Stimulated activated CD4-positive, alpha-beta T cell treated with anti-CD3 and anti-CD28 coated beads, TNF-alpha, amount 100 ng/mL, for 4 hours (primary cell): ENCODE results near the gene MLN.

Experiments used
- DNase-seq, 3 experiments: peaks; one replicate each; pipeline ENCODE4 v3.0.0-alpha.2; 2020; ENCODE audit warnings: low read depth in 3 of 3

MLN gene

DNA sequence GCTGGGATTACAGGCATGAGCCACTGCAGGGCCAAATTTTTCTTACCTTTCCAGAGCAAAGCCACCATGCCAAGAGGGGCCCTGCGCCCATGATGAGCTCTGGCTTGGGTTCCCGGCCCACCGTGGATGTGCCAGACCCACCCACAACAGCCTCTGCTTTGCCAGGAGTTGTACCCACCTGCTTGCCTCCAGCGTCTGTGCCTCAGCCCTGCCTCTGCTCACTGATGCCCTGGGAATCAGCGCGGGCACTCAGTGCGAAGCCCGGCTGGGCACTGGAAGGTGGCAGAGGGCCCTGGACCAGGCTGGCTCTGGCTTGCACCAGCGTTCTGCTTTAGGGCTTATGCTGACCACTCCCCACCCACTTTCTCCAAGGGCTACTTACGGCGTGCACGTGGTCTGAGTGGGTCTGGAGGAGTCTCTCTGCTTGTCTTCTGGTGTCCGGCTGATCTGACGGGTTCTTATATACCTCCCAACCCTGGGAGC, at the start of gene MLN:
Gene MLN, minus strand, starts transcription at position 433 of the 483 bp plus-strand sequence. CDS start 2,840 bp downstream, outside the sequence.
- DNase-seq = no peak

DNA sequence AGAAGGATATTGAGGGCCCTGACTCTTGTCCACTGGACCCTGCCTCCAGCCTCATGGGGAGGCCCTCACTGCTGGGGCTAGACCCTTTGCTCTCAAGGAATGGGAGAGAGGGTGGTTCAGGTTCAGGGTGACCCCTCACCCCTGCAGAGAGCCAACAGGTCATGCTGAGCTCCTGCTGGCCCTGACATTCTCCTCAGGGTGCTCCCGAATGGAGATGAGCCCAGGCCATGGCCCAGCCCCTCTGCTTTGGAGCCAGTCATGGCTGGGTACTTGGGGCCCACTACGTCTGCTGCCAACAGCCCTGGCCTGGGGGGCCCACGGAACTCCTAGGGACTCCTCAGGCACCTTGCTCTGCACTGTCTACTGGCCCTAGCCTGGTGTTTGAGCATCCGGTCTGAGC, 49.2 kb upstream of the MLN start:
- no peak for DNase-seq

DNA sequence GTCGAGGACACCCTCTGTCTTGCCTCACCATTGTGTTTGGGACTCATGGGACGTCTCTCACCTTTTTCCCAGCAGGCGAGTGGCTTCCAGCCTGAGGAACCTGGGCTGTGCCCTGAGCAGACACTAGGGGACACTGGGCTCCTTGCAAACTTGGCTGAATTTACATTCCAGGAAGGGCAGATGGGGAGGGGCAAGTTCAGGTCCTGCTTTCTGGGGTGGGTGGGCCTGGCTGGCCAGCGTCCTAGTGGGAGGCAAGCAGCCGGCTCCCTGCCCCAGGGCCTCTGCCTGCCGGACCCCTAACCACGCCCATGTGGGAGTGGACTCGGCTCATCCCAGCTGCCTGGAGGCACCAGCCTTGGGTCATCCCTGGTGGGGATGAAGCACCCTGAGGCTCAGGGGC, 48.2 kb upstream of the MLN start:
- DNase-seq = no peak

DNA sequence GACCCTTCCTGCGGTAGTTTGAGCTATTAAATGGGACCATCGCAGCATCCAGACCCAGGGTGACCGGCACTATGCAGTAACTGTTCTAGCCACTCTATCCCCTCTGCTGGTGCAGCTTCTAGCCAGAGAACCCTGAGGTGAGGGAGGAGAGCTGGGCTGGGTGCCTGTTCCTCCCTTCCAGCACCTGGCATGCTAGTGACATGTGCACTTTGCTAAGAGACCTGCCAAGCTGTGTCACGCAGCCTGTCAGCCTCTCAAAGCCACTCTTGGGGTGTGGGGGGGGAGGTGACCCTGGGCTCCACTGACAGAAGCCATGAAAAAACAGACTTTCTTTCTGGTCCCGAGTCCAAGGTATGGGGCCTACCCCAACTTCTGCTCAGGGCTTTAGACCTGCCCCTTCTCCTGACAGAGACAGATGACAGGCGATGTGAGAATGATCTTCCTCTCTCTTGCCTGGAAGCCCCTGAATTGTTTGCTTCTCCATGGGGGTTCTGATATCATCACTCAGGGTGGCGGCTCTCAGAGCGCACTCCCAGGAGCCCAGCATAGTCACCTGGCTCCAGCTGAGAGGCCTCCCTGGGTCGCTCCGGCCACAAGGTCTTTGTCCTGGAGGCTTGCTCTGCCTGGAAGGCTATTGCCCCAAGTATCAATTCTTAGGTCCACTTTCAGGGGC, 47.2 kb upstream of the MLN start:
- DNase-seq = no peak

GRCh38 chr6:33850296-33850695, 46.5 kb upstream of the MLN start:
- DNase-seq = no peak

DNA sequence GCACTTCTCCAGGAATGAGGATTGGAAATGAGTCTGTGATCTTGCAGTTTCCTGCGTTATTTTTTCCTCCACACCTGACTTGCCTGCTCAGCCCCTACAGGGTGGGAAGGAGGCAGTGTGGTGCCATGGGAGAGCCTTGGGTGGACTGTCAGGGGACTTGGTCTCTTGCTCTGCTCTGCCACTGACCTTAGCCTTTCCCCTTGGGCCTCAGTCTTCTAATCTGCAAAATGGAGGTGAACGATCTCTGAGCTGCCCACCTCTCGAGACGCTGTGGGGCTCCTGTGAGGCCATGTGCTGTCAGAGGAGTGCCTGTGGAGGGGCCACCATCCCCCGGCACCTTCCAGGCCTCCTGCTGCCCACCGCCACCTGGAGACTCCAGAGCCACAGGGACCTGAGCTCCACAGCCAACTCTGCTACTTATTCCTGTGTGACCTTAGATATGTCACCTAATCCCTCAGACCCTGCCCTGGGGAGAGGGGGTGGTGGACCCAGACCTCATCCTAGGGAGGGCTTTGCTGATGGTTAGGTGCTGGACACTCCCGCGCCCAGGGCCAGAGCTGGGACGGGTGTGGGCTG, 45.8 kb upstream of the MLN start:
- no peak for DNase-seq

GRCh38 chr6:33848484-33848883, 44.7 kb upstream of the MLN start:
- no peak for DNase-seq

- no peak for DNase-seq
Measured at GRCh38 chr6:33847867-33848266, 44.1 kb upstream of the MLN start.

DNA sequence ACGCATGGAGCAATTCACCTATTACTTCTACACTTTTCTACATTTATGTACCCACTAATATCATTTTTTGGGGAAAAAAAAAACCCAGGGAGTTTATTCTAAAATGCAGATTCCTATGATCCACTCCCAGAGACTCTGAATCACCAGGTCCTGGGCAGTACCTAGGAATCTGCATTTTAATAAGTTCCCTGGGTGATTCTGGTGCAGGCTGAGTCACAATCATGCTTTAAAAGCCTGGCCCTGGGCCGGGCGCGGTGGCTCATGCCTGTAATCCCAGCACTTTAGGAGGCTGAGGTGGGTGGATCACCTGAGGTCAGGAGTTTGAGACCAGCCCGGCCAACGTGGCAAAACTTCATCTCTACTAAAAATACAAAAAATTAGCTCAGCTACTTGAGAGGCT, 43.3 kb upstream of the MLN start:
- DNase-seq = no peak

- DNase-seq = no peak
Measured at GRCh38 chr6:33846226-33846625, 42.4 kb upstream of the MLN start.

- no peak for DNase-seq
Measured at GRCh38 chr6:33845031-33845745, 41.4 kb upstream of the MLN start.

DNA sequence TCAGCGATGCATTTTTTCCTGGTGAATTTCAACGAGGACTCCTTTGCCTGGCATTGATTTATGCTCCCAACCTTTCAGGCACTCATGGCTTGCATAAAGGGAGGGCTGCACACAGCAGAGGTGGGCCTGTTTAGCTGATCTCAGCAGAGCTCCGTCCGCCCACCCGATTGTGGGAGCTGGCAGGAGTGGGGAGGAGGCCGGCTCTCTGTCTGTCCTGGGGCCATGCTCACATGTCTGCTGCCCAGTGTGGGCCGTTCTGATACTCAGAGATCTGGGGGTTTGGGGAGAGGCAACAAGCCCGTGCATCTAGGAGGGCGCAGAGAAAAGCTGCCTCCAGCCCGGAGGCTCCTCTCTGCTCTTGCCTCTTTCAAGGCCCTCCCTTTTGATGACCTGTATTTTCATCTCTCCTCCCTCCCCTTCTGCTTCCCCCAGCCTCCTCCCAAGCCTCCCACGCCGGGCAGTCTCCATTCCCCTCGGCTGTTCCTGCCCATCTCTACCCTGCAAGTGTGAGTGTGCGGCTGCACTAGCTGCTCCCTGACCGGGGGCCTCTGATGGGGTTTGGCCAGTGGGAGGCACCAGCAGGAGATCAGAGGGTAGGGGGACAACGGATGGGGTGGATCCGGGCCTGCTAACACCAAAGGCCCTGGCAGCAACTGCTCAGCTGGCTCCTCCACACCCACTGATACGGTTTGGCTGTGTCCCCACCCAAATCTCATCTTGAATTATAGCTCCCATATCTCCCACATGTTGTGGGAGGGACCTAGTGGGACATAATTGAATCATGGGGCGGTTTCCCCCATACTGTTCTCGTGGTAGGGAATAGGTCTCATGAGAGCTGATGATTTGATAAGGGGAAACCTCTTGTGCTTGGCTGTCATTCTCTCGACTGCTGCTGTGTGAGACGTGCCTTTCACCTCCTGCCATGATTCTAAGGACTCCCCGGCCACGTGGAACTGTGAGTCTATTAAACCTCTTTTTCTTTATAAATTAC, 39.6 kb upstream of the MLN start:
- no peak for DNase-seq

- no peak for DNase-seq
Measured at GRCh38 chr6:33841868-33842267, 38.1 kb upstream of the MLN start.

DNA sequence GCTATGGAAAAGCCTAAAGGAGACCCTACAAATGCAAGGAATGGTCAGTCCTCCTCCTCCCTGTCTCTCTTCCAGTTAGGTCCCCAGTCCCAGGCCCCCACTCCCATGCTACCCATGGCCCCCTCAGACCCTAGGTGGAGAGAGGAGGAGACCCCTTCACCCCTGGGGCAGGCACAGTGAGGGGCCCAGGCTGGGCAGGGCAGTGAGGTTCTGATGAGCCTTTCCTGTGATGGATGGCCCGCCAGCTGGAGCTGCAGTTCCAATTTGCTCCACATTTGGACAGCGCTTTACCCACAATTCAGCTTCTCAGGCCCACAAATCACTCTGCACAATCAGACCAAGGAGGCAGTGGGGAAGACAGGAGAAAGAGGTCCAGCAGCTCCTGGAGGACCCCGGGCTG, 37.3 kb upstream of the MLN start:
- no peak for DNase-seq

DNA sequence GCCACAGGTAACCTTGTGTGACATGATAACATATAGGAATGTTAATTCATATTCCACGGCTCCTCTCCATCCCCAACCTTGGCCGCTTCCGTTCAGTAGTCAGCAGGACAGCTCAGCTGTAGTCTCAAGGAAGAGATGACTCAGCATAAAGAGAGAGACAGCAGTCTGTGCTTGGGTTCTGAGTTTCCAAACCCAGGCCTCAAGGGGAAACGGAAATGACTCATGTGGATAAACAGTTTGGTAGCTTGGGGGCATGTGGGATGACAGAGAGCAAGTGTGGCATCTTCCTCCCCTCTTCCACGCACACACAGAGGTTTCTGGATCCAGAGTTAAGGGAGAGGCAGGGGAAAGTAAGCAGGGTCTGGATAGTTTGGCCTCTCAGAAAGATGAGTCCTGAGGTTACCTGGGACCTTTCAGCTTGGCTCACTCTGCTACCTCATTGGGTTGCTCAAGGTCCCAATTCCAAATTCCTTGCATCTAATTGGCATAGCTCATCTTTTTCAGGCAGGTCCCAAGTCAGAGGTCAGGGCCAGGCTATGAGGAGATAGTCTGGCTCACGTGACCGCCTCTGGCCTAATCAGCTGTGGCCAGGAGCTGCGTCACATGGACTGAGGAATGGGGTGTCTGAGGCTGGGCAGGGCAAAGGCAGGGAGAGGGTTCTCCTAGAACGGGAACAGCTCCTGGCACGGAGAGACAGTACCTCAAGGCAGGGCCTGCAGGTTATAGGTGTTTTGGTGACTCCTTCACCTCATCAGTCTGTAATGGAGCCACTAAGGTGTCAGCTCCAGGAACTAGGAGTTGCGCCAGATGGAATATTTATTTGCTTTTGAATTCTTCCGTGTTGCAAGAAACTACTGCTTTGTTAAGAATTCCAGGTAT, 36.5 kb upstream of the MLN start:
- peak in 2 of 3 experiments; percentile 15 to 22 for DNase-seq

GRCh38 chr6:33839399-33840047, 35.7 kb upstream of the MLN start:
- no peak for DNase-seq

DNA sequence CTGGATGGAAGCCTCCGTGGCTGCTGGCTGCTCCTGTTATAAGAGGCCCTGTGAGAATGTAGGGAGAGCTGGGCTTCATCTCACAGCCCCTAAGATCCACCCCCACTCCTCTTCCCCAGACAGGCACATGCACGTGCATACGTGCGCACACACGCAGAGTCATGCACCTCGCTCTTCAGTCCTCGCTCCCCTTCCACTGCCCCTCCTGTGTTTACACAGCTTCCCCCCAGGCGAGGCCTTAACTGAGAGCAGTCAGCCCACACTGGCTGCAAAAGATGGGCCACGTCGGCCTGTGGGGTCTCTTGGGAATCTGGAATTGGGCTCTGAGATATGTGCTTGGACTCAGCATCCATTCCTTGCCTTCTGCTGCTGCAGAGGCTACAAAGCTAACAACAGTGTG, 35.2 kb upstream of the MLN start:
- no peak for DNase-seq

- DNase-seq = no peak
Measured at GRCh38 chr6:33837971-33838665, 34.3 kb upstream of the MLN start.

DNA sequence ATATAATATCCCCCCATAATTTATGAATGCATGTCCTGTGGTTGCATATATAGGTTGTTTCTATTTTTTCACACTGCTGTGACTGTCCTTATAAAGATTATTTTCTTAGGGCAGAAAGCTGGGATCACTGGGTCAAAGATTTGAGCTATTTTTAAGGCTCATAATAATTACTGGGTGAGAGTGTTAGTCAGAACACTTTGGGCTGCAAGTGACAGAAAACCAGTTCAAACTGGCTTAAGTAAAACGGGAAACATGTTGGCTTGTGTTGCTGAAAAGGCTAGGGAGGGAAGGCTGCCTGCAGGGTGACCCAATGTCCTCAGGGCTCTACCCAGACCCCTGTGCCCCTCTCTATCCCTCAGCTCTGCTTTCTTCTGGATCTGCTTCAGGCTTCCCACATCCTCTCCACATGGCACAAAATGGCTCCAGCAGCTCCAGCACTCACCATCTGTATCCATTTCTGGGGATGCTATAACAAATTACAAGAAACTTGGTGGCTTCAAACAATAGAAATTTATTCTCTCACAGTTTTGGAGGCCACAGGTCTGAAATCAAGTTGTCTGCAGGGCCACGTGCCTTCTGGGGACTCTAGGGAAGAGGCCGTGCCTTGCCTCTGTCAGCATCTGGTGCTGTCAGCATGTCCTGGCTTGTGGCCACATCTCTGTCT, 33.1 kb upstream of the MLN start:
- no peak for DNase-seq
